Gastrocnemius medialis (tissue), 4 donors: ENCODE measurements around the gene STK39. TPM values are rescaled to one million over a fixed set of nuclear protein-coding genes. Genes with fewer than 3 reads are reported as not detected.

Experiments used
- ATAC-seq, 2 donors: fragments of 150-250 bp; one replicate each; pipeline ENCODE4 v1.9.1; 2016
- DNase-seq, 2 donors: peaks; one replicate each; pipeline ENCODE4 v3.0.0-alpha.2; 2019
- H3K27ac ChIP-seq, 4 donors: fragments of 200-600 bp; sonication (generic); 1 replicate in 1 of 4; 2 replicates in 3 of 4; pipeline ENCODE4 v1.5.1; 2016 to 2018; ENCODE audit warnings: mild to moderate bottlenecking in 2 of 4, moderate library complexity in 1 of 4
- H3K27me3 ChIP-seq, 3 donors: fragments of 200-600 bp; sonication (generic) in 2 of 3; 1 replicate in 1 of 3; 2 replicates in 2 of 3; pipeline versions ENCODE4 v1.5.1 to v1.6.0; 2016 to 2019; ENCODE audit warnings: mild to moderate bottlenecking in 1 of 3, moderate library complexity in 1 of 3
- H3K36me3 ChIP-seq, 2 donors: fragments of 200-600 bp; sonication (generic) in 1 of 2; one replicate each; pipeline ENCODE4 v1.5.1; 2017 to 2018
- H3K4me1 ChIP-seq, 2 donors: fragments of 200-600 bp; sonication (generic) in 1 of 2; one replicate each; pipeline ENCODE4 v1.5.1; 2016 to 2017; ENCODE audit warnings: mild to moderate bottlenecking in 2 of 2
- H3K4me3 ChIP-seq, 4 donors: fragments of 200-600 bp; sonication (generic) in 3 of 4; 1 replicate in 1 of 4; 2 replicates in 3 of 4; pipeline ENCODE4 v1.5.1; 2016 to 2019; ENCODE audit warnings: mild to moderate bottlenecking in 2 of 4
- H3K9me3 ChIP-seq, 3 donors: fragments of 200-600 bp; sonication (generic) in 2 of 3; 1 replicate in 1 of 3; 2 replicates in 2 of 3; pipeline ENCODE4 v1.5.1; 2016 to 2019
- CTCF ChIP-seq, 5 experiments: fragments of 450-650 bp in 3 of 5; fragments of 200-600 bp in 2 of 5; sonication (generic) in 2 of 5; IDR thresholded peaks in 4 of 5; conservative IDR thresholded peaks in 1 of 5; 1 replicate in 4 of 5; 2 replicates in 1 of 5; pipeline ENCODE4 v1.5.1; 2016 to 2019; ENCODE audit warnings: antibody characterized with exemption in 5 of 5, mild to moderate bottlenecking in 3 of 5, moderate library complexity in 3 of 5
- POLR2A ChIP-seq, 2 donors: fragments of 450-650 bp; IDR thresholded peaks; one replicate each; pipeline ENCODE4 v1.6.1; 2017; ENCODE audit warnings: antibody characterized with exemption in 2 of 2, mild to moderate bottlenecking in 2 of 2, moderate library complexity in 2 of 2
- in situ Hi-C, 4 donors: fragments of 200-750 bp; cut with MboI; loops; one replicate each; pipeline versions ENCODE4 v1.15.0 to v1.8.0; 2017; ENCODE audit warnings: low sequenced_read_pairs in 4 of 4
- intact Hi-C: fragments of 100-400 bp; cut with DNase I; formaldehyde crosslinking; loops from one replicate; pipeline ENCODE4 v1.15.1; 2023; ENCODE audit warnings: low total_unique reads
- total RNA-seq, 4 donors: library from RNA; depleted of rRNA; stranded (reverse); fragments of >200 nt; gene quantifications; one replicate each; pipeline versions ENCODE4 v1.1.0 to v1.2.3, GENCODE V29; 2016

STK39 gene
- total RNA-seq, 4 donors from 2014 or later: 0.66 to 2.9 (median 1.9) TPM

GRCh38 chr2:168172071-168172470 lies 75.3 kb downstream of the STK39 start:
- Histone ChIP-seq H3K9me3 (no peaks in the 10 kb centered on the region), H3K36me3 (no peaks in the 10 kb centered on the region), H3K4me3 (no peak overlapping the region), H3K27me3 (no peaks in the 10 kb centered on the region), H3K27ac (no peak overlapping the region), H3K4me1 (no peaks in the 10 kb centered on the region)
- TF ChIP-seq CTCF (IDR thresholded peaks at IDR 0.05 in 4 of 5, conservative IDR thresholded peaks at IDR 0.05 in 1 of 5): no peak
- TF ChIP-seq POLR2A (IDR thresholded peaks at IDR 0.05): no peak
- intact Hi-C loops (no loop called here), in situ Hi-C loops (no loop called here)
- no peak for DNase-seq
- no peak for ATAC-seq

- intact Hi-C loops: no loop called here
- H3K36me3 ChIP-seq: no peaks in the 10 kb centered on the region
- in situ Hi-C loops: no loop called here
- ATAC-seq: no peak
- no peak for DNase-seq
- TF ChIP-seq CTCF (IDR thresholded peaks at IDR 0.05 in 4 of 5, conservative IDR thresholded peaks at IDR 0.05 in 1 of 5): no peak
- TF ChIP-seq POLR2A (IDR thresholded peaks at IDR 0.05): no peak
- H3K4me3 ChIP-seq: no peak overlapping the region
- H3K9me3 ChIP-seq: no peaks in the 10 kb centered on the region
- no peaks in the 10 kb centered on the region for H3K27me3 ChIP-seq
- H3K4me1 ChIP-seq: no peaks in the 10 kb centered on the region
- no peak overlapping the region for H3K27ac ChIP-seq
Observed at GRCh38 chr2:168171059-168171762, 76.2 kb downstream of the STK39 start.

- Histone ChIP-seq H3K27me3 (no peaks in the 10 kb centered on the region), H3K4me1 (no peaks in the 10 kb centered on the region), H3K36me3 (no peaks in the 10 kb centered on the region), H3K4me3 (no peak overlapping the region), H3K27ac (no peak overlapping the region), H3K9me3 (no peaks in the 10 kb centered on the region)
- ATAC-seq (no peak), DNase-seq (no peak)
- in situ Hi-C loops: no loop called here
- no peak for TF ChIP-seq POLR2A (IDR thresholded peaks at IDR 0.05)
- TF ChIP-seq CTCF (IDR thresholded peaks at IDR 0.05 in 4 of 5, conservative IDR thresholded peaks at IDR 0.05 in 1 of 5): no peak
- intact Hi-C loops: no loop called here
Observed at GRCh38 chr2:168169097-168169745, 78.2 kb downstream of the STK39 start.

GRCh38 chr2:168167511-168168263 lies 79.7 kb downstream of the STK39 start:
- Histone ChIP-seq H3K27ac (no peak overlapping the region), H3K4me3 (no peak overlapping the region), H3K27me3 (no peaks in the 10 kb centered on the region), H3K9me3 (no peaks in the 10 kb centered on the region), H3K36me3 (no peaks in the 10 kb centered on the region), H3K4me1 (no peaks in the 10 kb centered on the region)
- intact Hi-C loops (no loop called here), in situ Hi-C loops (no loop called here)
- DNase-seq (no peak), ATAC-seq (no peak)
- TF ChIP-seq POLR2A (IDR thresholded peaks at IDR 0.05) (no peak), CTCF (IDR thresholded peaks at IDR 0.05 in 4 of 5, conservative IDR thresholded peaks at IDR 0.05 in 1 of 5) (no peak)
